Stimulated activated naive CD4-positive, alpha-beta T cell treated with Interleukin-2 at 50 U/mL for 16 hours (primary cell): ENCODE data around the gene CEP295NL.
A peak's percentile ranks its signal among the peaks of the same experiment; 100 is the strongest.
"Not testable (repeated sequence)": the region's sequence is repeated elsewhere in the genome, so short reads cannot be mapped to it uniquely, and the experiment has no call there.

Experiments
- DNase-seq: peaks from one replicate; lab custom pipeline; 2025; lab: John Stamatoyannopoulos, UW

CEP295NL gene

GRCh38 chr17:78929908-78930775 lies 27.1 kb upstream of the CEP295NL start:
- no peak for DNase-seq

- no peak for DNase-seq
Measured at GRCh38 chr17:78925662-78926555, 22.9 kb upstream of the CEP295NL start.

- DNase-seq: peak; percentile 49
Measured at GRCh38 chr17:78925234-78925633, 22.2 kb upstream of the CEP295NL start, which contains the start of gene TIMP2. TSS of gene TIMP2 (minus strand) at chr17:78925387. CDS start at chr17:78925088, 299 bp downstream.

- no peak for DNase-seq
Measured at GRCh38 chr17:78924481-78925151, 21.6 kb upstream of the CEP295NL start.

DNA sequence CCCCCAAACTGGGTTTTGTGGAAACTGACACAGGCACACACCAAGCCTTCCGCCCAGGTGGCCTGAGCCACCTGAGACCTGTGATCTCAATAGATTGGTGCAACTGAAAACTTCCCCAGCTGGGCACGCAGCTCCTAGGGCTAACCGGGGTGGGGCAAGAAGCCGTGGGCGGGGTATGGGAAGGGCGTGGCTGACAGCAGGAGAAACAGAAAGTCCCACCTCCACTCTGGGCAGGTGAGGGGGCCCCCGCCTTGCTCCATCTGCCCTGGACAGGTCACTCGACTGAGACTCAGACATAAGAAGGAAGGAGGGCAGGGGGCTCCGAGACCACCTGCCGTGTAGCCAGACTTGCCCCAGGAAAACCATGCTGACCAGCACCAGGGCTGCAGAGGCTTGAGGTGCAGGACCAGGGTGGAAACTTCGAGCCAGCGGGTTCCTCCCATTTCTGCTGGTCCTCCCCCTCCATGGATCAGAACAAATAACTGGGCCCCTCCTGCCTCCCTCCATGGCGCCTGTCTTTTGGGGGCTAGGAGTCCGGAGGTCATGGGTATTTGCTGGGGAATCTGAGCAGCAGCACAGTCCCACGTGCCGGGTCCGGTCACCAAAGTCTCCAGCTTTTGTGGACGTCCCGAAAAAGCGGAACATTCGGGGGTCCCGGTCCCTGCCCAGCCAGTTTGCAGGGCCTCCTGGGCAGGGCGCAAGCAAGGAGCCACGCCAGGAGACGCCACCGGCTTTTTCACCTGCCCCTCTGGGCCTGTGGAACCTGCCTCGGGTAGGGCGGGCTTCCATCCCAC lies 20.9 kb upstream of the CEP295NL start:
- DNase-seq: peak; percentile 19

GRCh38 chr17:78922816-78923498 lies 20.0 kb upstream of the CEP295NL start:
- no peak for DNase-seq

GRCh38 chr17:78921437-78921971 lies 18.5 kb upstream of the CEP295NL start:
- no peak for DNase-seq

GRCh38 chr17:78920528-78920927 lies 17.5 kb upstream of the CEP295NL start:
- no peak for DNase-seq

GRCh38 chr17:78919861-78920450 lies 17.0 kb upstream of the CEP295NL start:
- no peak for DNase-seq

DNA sequence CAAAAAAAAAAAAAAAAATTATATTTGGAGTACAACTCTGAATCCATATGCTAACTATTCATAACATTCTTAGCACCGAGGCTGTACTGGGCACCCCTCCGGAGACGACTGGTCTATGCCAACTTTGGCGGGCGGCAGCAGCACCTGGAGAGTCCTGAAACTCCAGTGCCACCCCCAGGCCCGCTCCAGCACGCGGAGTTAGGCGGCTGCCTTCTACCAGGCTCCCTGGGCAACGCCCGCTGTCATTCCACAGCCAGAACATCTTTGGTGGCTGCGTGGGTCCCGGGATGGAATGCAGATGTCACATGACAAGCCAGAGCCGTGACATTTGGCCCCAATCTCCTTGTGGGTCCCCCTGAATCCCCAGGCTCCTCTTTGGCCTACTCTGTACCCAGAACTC lies 16.0 kb upstream of the CEP295NL start:
- no peak for DNase-seq

GRCh38 chr17:78917451-78918275 lies 14.7 kb upstream of the CEP295NL start:
- no peak for DNase-seq

DNA sequence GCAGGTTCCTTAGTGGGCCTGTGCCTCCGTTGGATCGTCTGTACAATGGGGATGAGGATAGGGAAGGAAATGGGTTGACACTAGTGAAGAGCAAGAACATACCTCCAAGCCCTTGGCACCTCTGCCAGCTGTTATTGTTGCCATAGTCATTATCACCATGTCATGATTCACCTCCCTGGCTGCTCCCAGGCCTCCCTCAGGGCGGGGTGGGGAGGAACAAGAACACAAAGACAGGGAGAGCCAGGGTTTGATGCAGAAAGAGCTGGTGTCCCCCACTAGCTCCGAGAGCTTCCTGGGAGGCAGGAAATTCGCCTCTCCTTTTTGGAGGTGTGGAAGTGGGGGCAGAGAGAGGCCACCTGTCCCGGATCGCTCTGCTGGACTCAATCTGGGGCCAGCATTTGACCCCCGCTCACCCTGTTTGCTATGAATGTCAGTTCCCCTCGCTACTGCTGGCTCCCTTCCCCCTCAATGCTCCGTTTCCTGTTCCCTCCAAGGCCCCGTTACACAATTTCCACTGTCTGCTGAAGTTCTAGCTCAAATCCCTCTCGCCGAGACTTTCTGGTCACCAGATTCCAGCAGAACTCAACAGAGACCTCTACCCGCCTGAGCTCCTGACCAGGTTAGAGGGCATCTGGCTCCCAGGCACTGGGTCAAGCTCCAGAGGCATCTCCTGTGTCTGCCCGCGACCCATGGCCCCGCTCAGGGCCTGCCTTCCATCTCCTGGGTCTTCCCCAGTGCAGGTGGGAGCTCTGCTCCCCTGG lies 13.1 kb upstream of the CEP295NL start:
- DNase-seq: no peak

DNA sequence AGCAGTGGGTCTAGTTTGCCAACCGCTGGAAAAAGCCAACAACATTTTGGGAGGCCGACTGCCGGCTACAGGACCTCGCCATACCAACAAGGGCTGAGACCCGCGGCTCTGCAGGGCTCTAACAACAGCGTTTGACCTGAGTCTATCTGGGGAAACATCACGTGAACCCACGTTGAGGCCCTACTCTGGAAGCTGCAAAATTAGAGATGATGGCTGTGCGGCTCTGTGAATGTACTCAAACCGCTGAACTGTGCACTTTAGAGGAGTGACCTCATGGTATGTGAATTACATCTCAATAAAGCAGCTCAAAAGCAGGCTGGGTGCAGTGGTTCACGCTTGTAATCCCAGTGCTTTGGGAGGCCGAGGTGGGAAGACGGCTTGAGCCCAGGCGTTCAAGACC lies 10.1 kb upstream of the CEP295NL start:
- DNase-seq: no peak

- DNase-seq: no peak
Measured at GRCh38 chr17:78912082-78912481, 9.1 kb upstream of the CEP295NL start.

DNA sequence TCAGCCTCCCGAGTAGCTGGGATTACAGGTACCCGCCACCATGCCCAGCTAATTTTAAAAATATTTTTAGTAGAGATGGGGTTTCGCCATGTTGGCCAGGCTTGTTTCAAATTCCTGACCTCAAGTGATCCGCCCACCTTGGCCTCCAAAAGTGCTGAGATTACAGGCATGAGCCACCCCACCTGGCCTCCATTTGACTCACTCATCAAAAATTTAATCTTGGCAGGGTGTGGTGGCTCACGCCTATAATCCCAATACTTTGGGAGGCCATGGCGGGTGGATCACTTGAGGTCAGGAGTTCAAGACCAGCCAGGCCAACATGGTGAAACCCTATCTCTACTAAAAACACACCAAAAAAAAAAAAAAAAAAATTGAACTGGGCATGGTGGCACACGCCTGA lies 8.5 kb upstream of the CEP295NL start:
- not testable (repeated sequence) for DNase-seq

DNA sequence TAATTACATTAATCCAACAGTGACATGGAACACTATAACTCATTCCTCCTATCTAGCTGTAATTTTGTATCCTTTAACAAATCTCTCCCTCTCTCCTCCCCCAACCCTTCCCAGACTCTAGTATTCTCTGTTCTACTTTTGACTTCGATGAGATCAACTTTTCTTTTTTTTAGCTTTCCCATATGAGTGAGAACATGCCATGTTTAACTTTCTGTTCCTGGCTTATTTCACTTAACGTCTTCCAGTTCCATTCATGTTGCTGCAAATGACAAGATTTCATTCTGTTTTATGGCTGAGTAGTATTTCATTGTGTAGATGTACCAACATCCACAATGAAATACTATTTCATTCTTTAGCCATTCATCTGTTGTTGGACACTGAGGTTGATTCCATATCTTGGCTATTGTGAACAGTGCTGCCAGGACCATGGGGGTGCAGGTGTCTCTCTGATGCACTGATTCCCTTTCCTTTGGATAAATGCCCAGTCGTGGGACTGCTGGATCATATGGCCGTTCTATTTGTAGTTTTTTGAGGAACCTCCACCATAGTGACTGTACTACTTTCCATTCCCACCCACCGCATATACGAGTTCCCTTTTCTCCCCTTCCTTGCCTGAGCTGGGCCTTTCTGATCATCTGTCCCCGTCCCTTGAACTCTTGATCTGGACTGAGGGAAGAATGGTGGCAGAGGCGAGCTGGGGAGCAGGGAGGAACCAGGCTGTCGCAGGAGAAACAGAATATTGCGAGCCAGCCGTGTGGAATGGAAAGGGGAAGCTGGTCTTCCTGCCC lies 7.7 kb upstream of the CEP295NL start:
- no peak for DNase-seq

DNA sequence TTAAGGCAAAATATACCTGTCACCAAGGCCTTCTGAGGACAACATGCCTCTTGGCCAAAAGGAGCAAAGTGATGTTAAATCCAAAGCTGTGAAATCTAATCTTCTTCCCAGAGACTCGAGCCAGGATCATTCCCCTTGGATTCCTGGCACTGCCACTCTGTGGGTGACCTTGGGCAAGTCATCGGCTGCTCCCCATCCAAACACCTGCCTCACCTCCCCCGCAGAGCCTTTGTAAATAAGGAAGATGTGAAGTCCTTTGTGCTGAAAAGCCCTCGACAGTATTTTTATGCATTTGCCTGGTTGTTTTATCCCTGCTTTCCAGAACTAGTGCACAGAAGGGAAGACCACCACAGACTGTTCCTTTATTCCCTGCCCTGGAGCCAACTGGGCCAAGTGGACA lies 5.4 kb upstream of the CEP295NL start:
- DNase-seq: no peak

DNA sequence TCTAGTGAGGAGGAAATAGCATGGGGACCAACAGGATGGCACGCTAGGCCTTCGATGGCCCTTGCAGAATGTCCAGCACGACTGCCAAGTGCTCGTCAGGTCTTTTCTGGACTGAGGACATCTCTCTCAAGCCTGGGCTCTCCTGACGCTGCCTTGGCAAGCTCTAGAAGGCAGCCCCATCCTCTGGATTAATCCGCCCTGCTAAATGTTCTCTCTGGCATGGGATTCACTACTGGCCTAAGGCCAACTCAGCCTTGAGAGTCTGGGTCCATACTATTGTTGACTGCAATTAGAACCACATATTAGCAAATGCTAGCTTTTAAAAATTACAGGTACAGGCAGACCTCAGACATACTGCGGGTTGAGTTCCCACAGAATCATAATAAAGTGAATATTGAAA lies 2.5 kb upstream of the CEP295NL start:
- no peak for DNase-seq
